ENCODE measurements around the gene RHOXF2. TPM values are rescaled to one million over a fixed set of nuclear protein-coding genes. Genes with fewer than 3 reads are reported as not detected.

Gene RHOXF2
- polyA plus RNA-seq, 1 donor from 2014 or later = not detected

- no peak overlapping the region for H3K4me3 ChIP-seq (ENCODE audit: low read length)
- H3K9me3 ChIP-seq (ENCODE audit: low read length) = no peaks in the 10 kb centered on the region
- no peaks in the 10 kb centered on the region for H4K20me1 ChIP-seq (ENCODE audit: insufficient read depth)
- H3K4me2 ChIP-seq (ENCODE audit: low read length) = no peak overlapping the region
- H3F3A ChIP-seq (ENCODE audit: insufficient read depth, low read length, poor library complexity, severe bottlenecking) = no peaks in the 10 kb centered on the region
- no peak overlapping the region for H3K27ac ChIP-seq (ENCODE audit: low read length)
- H2AFZ ChIP-seq (ENCODE audit: low read depth, low read length) = no peak overlapping the region
- no peak overlapping the region for H3K9ac ChIP-seq (ENCODE audit: low read length)
- no peaks in the 10 kb centered on the region for H3K27me3 ChIP-seq (ENCODE audit: insufficient read depth, low read depth, low read length)
- no peaks in the 10 kb centered on the region for H3K79me2 ChIP-seq (replicated peaks; ENCODE audit: insufficient read depth, low read length)
- H3K9me2 ChIP-seq (ENCODE audit: insufficient read depth, low read length) = no peaks in the 10 kb centered on the region
- TF ChIP-seq CTCF (IDR thresholded peaks at IDR 0.05; ENCODE audit: poor library complexity, severe bottlenecking) = no peak
- no peak for TF ChIP-seq MXI1 (conservative IDR thresholded peaks at IDR 0.05; ENCODE audit: poor library complexity, severe bottlenecking)
- TF ChIP-seq TAF1 (IDR thresholded peaks at IDR 0.05; ENCODE audit: low read depth) = no peak
- no peak for TF ChIP-seq REST (IDR thresholded peaks at IDR 0.05; ENCODE audit: borderline replicate concordance)
- TF ChIP-seq EZH2 (IDR thresholded peaks at IDR 0.05; ENCODE audit: borderline replicate concordance, insufficient read depth, low read length, poor library complexity, severe bottlenecking) = no peak
- no peak for TF ChIP-seq SMC3 (conservative IDR thresholded peaks at IDR 0.05; ENCODE audit: poor library complexity)
- no peak for TF ChIP-seq EP300 (conservative IDR thresholded peaks at IDR 0.05; ENCODE audit: poor library complexity, severe bottlenecking)
- TF ChIP-seq RAD21 (conservative IDR thresholded peaks at IDR 0.05) = no peak
- no peak for TF ChIP-seq POLR2AphosphoS5 (IDR thresholded peaks at IDR 0.05)
- H3K36me3 ChIP-seq (ENCODE audit: insufficient read depth, low read length) = no peaks in the 10 kb centered on the region
Measured at GRCh38 chrX:120144178-120144844, 14.1 kb upstream of the RHOXF2 start.

GRCh38 chrX:120145295-120145925 lies 13.0 kb upstream of the RHOXF2 start:
- no peaks in the 10 kb centered on the region for H3F3A ChIP-seq (ENCODE audit: insufficient read depth, low read length, poor library complexity, severe bottlenecking)
- H3K4me3 ChIP-seq (ENCODE audit: low read length) = no peak overlapping the region
- H3K4me2 ChIP-seq (ENCODE audit: low read length) = no peak overlapping the region

More at GRCh38 chrX:120145295-120145925, 13.0 kb upstream of the RHOXF2 start:
- Histone ChIP-seq H3K9me3 (ENCODE audit: low read length) (no peaks in the 10 kb centered on the region), H3K27me3 (ENCODE audit: insufficient read depth, low read depth, low read length) (no peaks in the 10 kb centered on the region), H2AFZ (ENCODE audit: low read depth, low read length) (no peak overlapping the region), H3K9ac (ENCODE audit: low read length) (no peak overlapping the region), H3K79me2 (replicated peaks; ENCODE audit: insufficient read depth, low read length) (no peaks in the 10 kb centered on the region), H3K27ac (ENCODE audit: low read length) (no peak overlapping the region), H3K36me3 (ENCODE audit: insufficient read depth, low read length) (no peaks in the 10 kb centered on the region), H4K20me1 (ENCODE audit: insufficient read depth) (no peaks in the 10 kb centered on the region), H3K9me2 (ENCODE audit: insufficient read depth, low read length) (no peaks in the 10 kb centered on the region)
- no peak for TF ChIP-seq EZH2 (IDR thresholded peaks at IDR 0.05; ENCODE audit: borderline replicate concordance, insufficient read depth, low read length, poor library complexity, severe bottlenecking)
- no peak for TF ChIP-seq REST (IDR thresholded peaks at IDR 0.05; ENCODE audit: borderline replicate concordance)
- TF ChIP-seq MXI1 (conservative IDR thresholded peaks at IDR 0.05; ENCODE audit: poor library complexity, severe bottlenecking) = no peak
- no peak for TF ChIP-seq RAD21 (conservative IDR thresholded peaks at IDR 0.05)
- TF ChIP-seq TAF1 (IDR thresholded peaks at IDR 0.05; ENCODE audit: low read depth) = no peak
- TF ChIP-seq CTCF (IDR thresholded peaks at IDR 0.05; ENCODE audit: poor library complexity, severe bottlenecking) = no peak
- TF ChIP-seq SMC3 (conservative IDR thresholded peaks at IDR 0.05; ENCODE audit: poor library complexity) = no peak
